HepG2 (cell line): ENCODE results near the gene TMBIM1. TPM values are rescaled to one million over a fixed set of nuclear protein-coding genes. Genes with fewer than 3 reads are reported as not detected.

Experiments used
- ATF7-NPFF ChIP-seq: sonication (generic); formaldehyde crosslinking; IDR thresholded peaks from 2 replicates; pipeline ENCODE4 v1.8.1; 2023; ENCODE audit warnings: mild to moderate bottlenecking, low read depth, missing genetic modification reagents, moderate library complexity
- BORCS8-MEF2B ChIP-seq: sonication (generic); formaldehyde crosslinking; IDR thresholded peaks from 2 replicates; pipeline ENCODE4 v1.8.0; 2022; ENCODE audit warnings: mild to moderate bottlenecking, missing genetic modification reagents
- CREBL2 ChIP-seq: sonication (generic); formaldehyde crosslinking; IDR thresholded peaks from 2 replicates; pipeline ENCODE4 v1.8.1; 2023; ENCODE audit warnings: missing genetic modification reagents, mild to moderate bottlenecking, borderline replicate concordance
- FOXP4 ChIP-seq: sonication (generic); formaldehyde crosslinking; IDR thresholded peaks from 2 replicates; pipeline ENCODE4 v1.4.0; 2020; ENCODE audit warnings: missing genetic modification reagents
- HNRNPH1 ChIP-seq: fragments of 200-400 bp; formaldehyde crosslinking; optimal IDR thresholded peaks from 2 replicates; pipeline ENCODE3; 2017; ENCODE audit warnings: mild to moderate bottlenecking, low read depth, low read length
- KLF11 ChIP-seq: IDR thresholded peaks from 2 replicates; pipeline ENCODE4 v1.6.1; 2016; ENCODE audit warnings: missing compliant biosample characterization
- KLF15 ChIP-seq: sonication (generic); formaldehyde crosslinking; IDR thresholded peaks from 2 replicates; pipeline ENCODE4 v1.8.1; 2023; ENCODE audit warnings: borderline replicate concordance, mild to moderate bottlenecking, inconsistent platforms, missing genetic modification reagents, mixed read lengths
- MTF1 ChIP-seq: sonication (generic); formaldehyde crosslinking; IDR thresholded peaks from 2 replicates; pipeline ENCODE4 v1.5.0; 2020; ENCODE audit warnings: missing genetic modification reagents
- POLR2AphosphoS5 ChIP-seq: IDR thresholded peaks from 2 replicates; pipeline ENCODE4 v1.6.1; 2012; ENCODE audit warnings: low read depth, low read length
- PRMT3 ChIP-seq: sonication (generic); formaldehyde crosslinking; IDR thresholded peaks from 2 replicates; pipeline ENCODE4 v1.8.1; 2022; ENCODE audit warnings: low read depth, mild to moderate bottlenecking, moderate library complexity, missing genetic modification reagents, borderline replicate concordance
- SOX13 ChIP-seq, 3 experiments: fragments of 450-650 bp in 1 of 3; sonication (generic) in 1 of 3; formaldehyde crosslinking in 1 of 3; IDR thresholded peaks in 2 of 3; conservative IDR thresholded peaks in 1 of 3; 2 replicates each; pipeline versions ENCODE4 v1.5.0 to v1.6.1; 2016 to 2020; ENCODE audit warnings: antibody characterized with exemption in 1 of 3, mild to moderate bottlenecking in 1 of 3, missing compliant biosample characterization in 1 of 3, missing genetic modification reagents in 1 of 3, moderate library complexity in 1 of 3
- SRSF1 ChIP-seq: fragments of 200-400 bp; formaldehyde crosslinking; optimal IDR thresholded peaks from 2 replicates; pipeline ENCODE3; 2017; ENCODE audit warnings: mild to moderate bottlenecking, low read depth, low read length, moderate library complexity
- TCF12 ChIP-seq, 2 experiments: fragments of 450-650 bp in 1 of 2; sonication (generic) in 1 of 2; formaldehyde crosslinking in 1 of 2; IDR thresholded peaks; 2 replicates each; pipeline versions ENCODE4 v1.6.1 to v1.8.0; 2017 to 2022; ENCODE audit warnings: antibody characterized with exemption in 1 of 2, mild to moderate bottlenecking in 1 of 2, missing genetic modification reagents in 1 of 2, moderate library complexity in 1 of 2
- TCF7 ChIP-seq: sonication (generic); IDR thresholded peaks from 2 replicates; pipeline ENCODE4 v1.6.1; 2016; ENCODE audit warnings: antibody characterized with exemption, low read depth
- ZBTB37 ChIP-seq: sonication (generic); formaldehyde crosslinking; IDR thresholded peaks from 2 replicates; pipeline ENCODE4 v1.4.0; 2020; ENCODE audit warnings: mild to moderate bottlenecking, missing genetic modification reagents
- ZNF235 ChIP-seq: sonication (generic); formaldehyde crosslinking; IDR thresholded peaks from 2 replicates; pipeline ENCODE4 v1.8.1; 2023; ENCODE audit warnings: mild to moderate bottlenecking, missing genetic modification reagents, borderline replicate concordance
- ZNF501 ChIP-seq: sonication (generic); formaldehyde crosslinking; IDR thresholded peaks from 2 replicates; pipeline ENCODE4 v1.5.1; 2020; ENCODE audit warnings: mild to moderate bottlenecking, moderate library complexity, missing genetic modification reagents
- ZNF503 ChIP-seq: sonication (generic); formaldehyde crosslinking; IDR thresholded peaks from 2 replicates; pipeline ENCODE4 v1.4.0; 2020; ENCODE audit warnings: missing genetic modification reagents
- polyA plus RNA-seq, 8 experiments: library from polyadenylated mRNA; depleted of rRNA in 3 of 8; stranded (reverse) in 7 of 8; unstranded in 1 of 8; fragments of >200 nt; fragmentation: Illumina TruSeq in 4 of 8; extraction: Trizol in 4 of 8; gene quantifications; 2 replicates each; pipeline versions ENCODE4 v1.2.1 to v1.2.3, GENCODE V29; 2011 to 2016; ENCODE audit warnings: low read depth in 4 of 8, missing spikeins in 1 of 8, mixed read lengths in 1 of 8; ENCODE audit not compliant: insufficient read depth in 1 of 8
- total RNA-seq, 5 experiments: library from RNA; depleted of rRNA; stranded (reverse); fragments of >200 nt; fragmentation: Illumina TruSeq; extraction: Trizol; gene quantifications; 2 replicates each; pipeline ENCODE4 v1.2.3, GENCODE V29; 2016; ENCODE audit warnings: low read depth in 1 of 5
- TF ChIP-seq, protein P1 (sequence below): sonication (generic); formaldehyde crosslinking; IDR thresholded peaks from 2 replicates; pipeline ENCODE4 v1.4.0; 2020; ENCODE audit warnings: mild to moderate bottlenecking, low read depth, missing genetic modification reagents
- TF ChIP-seq, protein P2 (sequence below): sonication (generic); formaldehyde crosslinking; IDR thresholded peaks from 2 replicates; pipeline ENCODE4 v1.5.0; 2020; ENCODE audit warnings: missing genetic modification reagents, mild to moderate bottlenecking, borderline replicate concordance

TMBIM1 gene
- total and polyA plus RNA-seq, 2 of the 13 experiments (the other 11 are each of a cell fraction or from before 2014, with no cell fraction given), result 127 to 139 TPM

- TF ChIP-seq TCF7 (no peak), HNRNPH1 (no peak), ZBTB37 (CRISPR knock-in tag) (no peak), BORCS8-MEF2B (CRISPR knock-in tag) (no peak; the same call in 1 of the 2 replicates), PRMT3 (CRISPR knock-in tag) (no peak), ATF7-NPFF (CRISPR knock-in tag) (peak; percentile 16), KLF11 (CRISPR knock-in tag) (no peak; the same call in 1 of the 2 replicates), SOX13 (IDR thresholded peaks at IDR 0.05) (no peak), SOX13 (CRISPR knock-in tag; conservative IDR thresholded peaks at IDR 0.05 in 1 of 2, IDR thresholded peaks at IDR 0.05 in 1 of 2) (peak in 1 of 2 experiments; percentile 19; a peak in 1 of 4 replicates), POLR2AphosphoS5 (peak; percentile 81), FOXP4 (CRISPR knock-in tag) (peak; percentile 59; the same call in 1 of the 2 replicates), MTF1 (no peak), ZNF235 (CRISPR knock-in tag) (0 out of 2 replicates have a peak, but pooled peaks have one; percentile 60), CREBL2 (no peak), TCF12 (IDR thresholded peaks at IDR 0.05) (no peak), TCF12 (CRISPR knock-in tag; IDR thresholded peaks at IDR 0.05) (peak; percentile 90), KLF15 (peak; percentile 7; the same call in 1 of the 2 replicates), ZNF503 (CRISPR knock-in tag) (no peak; the same call in 1 of the 2 replicates), SRSF1 (no peak), ZNF501 (CRISPR knock-in tag) (peak; percentile 70)
- TF ChIP-seq, protein P1, sequence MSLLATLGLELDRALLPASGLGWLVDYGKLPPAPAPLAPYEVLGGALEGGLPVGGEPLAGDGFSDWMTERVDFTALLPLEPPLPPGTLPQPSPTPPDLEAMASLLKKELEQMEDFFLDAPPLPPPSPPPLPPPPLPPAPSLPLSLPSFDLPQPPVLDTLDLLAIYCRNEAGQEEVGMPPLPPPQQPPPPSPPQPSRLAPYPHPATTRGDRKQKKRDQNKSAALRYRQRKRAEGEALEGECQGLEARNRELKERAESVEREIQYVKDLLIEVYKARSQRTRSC (CRISPR knock-in tag), result no peak
- TF ChIP-seq, protein P2, sequence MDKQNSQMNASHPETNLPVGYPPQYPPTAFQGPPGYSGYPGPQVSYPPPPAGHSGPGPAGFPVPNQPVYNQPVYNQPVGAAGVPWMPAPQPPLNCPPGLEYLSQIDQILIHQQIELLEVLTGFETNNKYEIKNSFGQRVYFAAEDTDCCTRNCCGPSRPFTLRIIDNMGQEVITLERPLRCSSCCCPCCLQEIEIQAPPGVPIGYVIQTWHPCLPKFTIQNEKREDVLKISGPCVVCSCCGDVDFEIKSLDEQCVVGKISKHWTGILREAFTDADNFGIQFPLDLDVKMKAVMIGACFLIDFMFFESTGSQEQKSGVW (CRISPR knock-in tag), result no peak
These were observed 30.6 kb upstream of the TMBIM1 start (continued) for GRCh38 chr2:218322768-218323525.
